Measurements from ENCODE around the gene TRIM25.
A peak's percentile ranks its signal among the peaks of the same experiment; 100 is the strongest.

TRIM25 gene

DNA sequence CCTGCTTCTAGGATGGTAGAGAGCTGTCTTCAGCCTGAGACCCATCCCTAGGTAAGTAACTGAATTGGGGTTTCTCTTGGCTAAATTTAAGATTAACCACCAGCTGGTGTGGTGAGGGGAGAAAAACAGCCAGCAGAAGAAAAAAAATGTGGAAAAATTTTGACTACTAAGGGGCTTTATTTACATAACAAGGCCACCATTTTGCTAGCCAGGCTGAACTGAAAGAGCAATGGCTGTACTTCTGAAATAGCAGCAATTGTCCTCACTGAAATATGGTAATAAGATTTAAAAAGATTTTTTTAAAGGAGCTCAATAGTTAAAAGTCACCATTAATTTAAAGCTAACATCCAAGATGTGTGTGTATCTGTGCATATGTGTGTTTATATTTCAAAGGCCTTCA is 12.4 kb upstream of the TRIM25 start:
- no peak overlapping the region for H3K23ac ChIP-seq (ENCODE audit: low read length)
- no peak overlapping the region for H2BK5ac ChIP-seq (ENCODE audit: low read depth, low read length, poor library complexity)
- H4K91ac ChIP-seq (ENCODE audit: low read depth, low read length), result no peak overlapping the region
- no peak overlapping the region for H4K12ac ChIP-seq (ENCODE audit: low read depth, low read length)
- H3K4me3 ChIP-seq (ENCODE audit: low read depth, low read length), result no peak overlapping the region
- no peak overlapping the region for H3K14ac ChIP-seq (ENCODE audit: low read length)
- no peaks in the 10 kb centered on the region for H3K27me3 ChIP-seq (ENCODE audit: insufficient read depth, low read length)
- no peak overlapping the region for H3K27ac ChIP-seq (ENCODE audit: low read depth, low read length)
- no peak overlapping the region for H4K8ac ChIP-seq (ENCODE audit: low read depth, low read length)
- H3K4me2 ChIP-seq (ENCODE audit: low read length), result no peak overlapping the region
- H3K9ac ChIP-seq (ENCODE audit: low read length), result no peak overlapping the region
- H2BK12ac ChIP-seq (ENCODE audit: low read length), result no peak overlapping the region
- no peaks in the 10 kb centered on the region for H3K79me2 ChIP-seq (ENCODE audit: control insufficient read depth, insufficient read depth, low read length, poor library complexity)
- DNase-seq, result no peak
- H2BK120ac ChIP-seq (ENCODE audit: insufficient read depth, low read length, poor library complexity), result no peak overlapping the region
- no peak overlapping the region for H3K18ac ChIP-seq (ENCODE audit: low read length)
- no peak overlapping the region for H2AFZ ChIP-seq (ENCODE audit: insufficient read depth, low read length, poor library complexity)
- no peaks in the 10 kb centered on the region for H3K9me3 ChIP-seq (ENCODE audit: insufficient read depth, low read depth, low read length)
- H3K79me1 ChIP-seq (ENCODE audit: low read length), result no peaks in the 10 kb centered on the region
- no peaks in the 10 kb centered on the region for H3K36me3 ChIP-seq (ENCODE audit: control insufficient read depth in 1 of 2, insufficient read depth in 2 of 2, low read length in 2 of 2)
- no peak overlapping the region for H3K4ac ChIP-seq (ENCODE audit: low read depth, low read length)
- no peaks in the 10 kb centered on the region for H3K4me1 ChIP-seq (ENCODE audit: control insufficient read depth in 1 of 2, insufficient read depth in 2 of 2, low read length in 2 of 2)
- no peak overlapping the region for H2AK5ac ChIP-seq (ENCODE audit: low read length)

DNA sequence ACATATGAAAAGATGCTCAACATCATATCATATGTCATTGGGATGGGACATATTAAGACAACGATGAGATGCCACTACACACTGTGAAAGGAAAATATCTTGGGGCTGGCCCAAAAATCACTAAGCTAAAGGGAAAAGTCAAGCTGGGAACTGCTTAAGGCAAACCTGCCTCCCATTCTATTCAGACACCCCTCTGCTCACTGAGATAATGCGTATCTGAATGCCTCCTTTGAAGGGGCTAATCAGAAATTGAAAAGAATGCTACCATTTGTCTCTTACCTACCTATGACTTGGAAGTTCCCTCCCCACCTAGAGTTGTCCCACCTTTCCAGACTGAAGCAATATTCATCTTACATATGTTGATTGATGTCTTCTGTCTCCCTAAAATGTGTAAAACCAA is 11.2 kb upstream of the TRIM25 start:
- H3K27me3 ChIP-seq (ENCODE audit: insufficient read depth, low read length), result no peaks in the 10 kb centered on the region
- H4K12ac ChIP-seq (ENCODE audit: low read depth, low read length), result no peak overlapping the region
- no peaks in the 10 kb centered on the region for H3K79me2 ChIP-seq (ENCODE audit: control insufficient read depth, insufficient read depth, low read length, poor library complexity)
- no peak overlapping the region for H3K14ac ChIP-seq (ENCODE audit: low read length)
- H3K79me1 ChIP-seq (ENCODE audit: low read length), result no peaks in the 10 kb centered on the region
- no peak overlapping the region for H2AK5ac ChIP-seq (ENCODE audit: low read length)
- DNase-seq, result no peak
- H2BK12ac ChIP-seq (ENCODE audit: low read length), result no peak overlapping the region
- H3K4ac ChIP-seq (ENCODE audit: low read depth, low read length), result no peak overlapping the region
- no peak overlapping the region for H3K4me2 ChIP-seq (ENCODE audit: low read length)
- no peak overlapping the region for H2AFZ ChIP-seq (ENCODE audit: insufficient read depth, low read length, poor library complexity)
- H3K4me1 ChIP-seq (ENCODE audit: control insufficient read depth in 1 of 2, insufficient read depth in 2 of 2, low read length in 2 of 2), result no peaks in the 10 kb centered on the region
- no peaks in the 10 kb centered on the region for H3K36me3 ChIP-seq (ENCODE audit: control insufficient read depth in 1 of 2, insufficient read depth in 2 of 2, low read length in 2 of 2)
- no peak overlapping the region for H3K4me3 ChIP-seq (ENCODE audit: low read depth, low read length)
- H3K9me3 ChIP-seq (ENCODE audit: insufficient read depth, low read depth, low read length), result no peaks in the 10 kb centered on the region
- no peak overlapping the region for H3K27ac ChIP-seq (ENCODE audit: low read depth, low read length)
- H3K9ac ChIP-seq (ENCODE audit: low read length), result no peak overlapping the region
- no peak overlapping the region for H4K8ac ChIP-seq (ENCODE audit: low read depth, low read length)
- no peak overlapping the region for H2BK120ac ChIP-seq (ENCODE audit: insufficient read depth, low read length, poor library complexity)
- H3K23ac ChIP-seq (ENCODE audit: low read length), result no peak overlapping the region
- WGBS (ENCODE audit: extremely low coverage, insufficient coverage, insufficient read length), result no CpG with 5 or more reads among the region's 2 CpGs
- H2BK5ac ChIP-seq (ENCODE audit: low read depth, low read length, poor library complexity), result no peak overlapping the region
- H4K91ac ChIP-seq (ENCODE audit: low read depth, low read length), result no peak overlapping the region
- no peak overlapping the region for H3K18ac ChIP-seq (ENCODE audit: low read length)

DNA sequence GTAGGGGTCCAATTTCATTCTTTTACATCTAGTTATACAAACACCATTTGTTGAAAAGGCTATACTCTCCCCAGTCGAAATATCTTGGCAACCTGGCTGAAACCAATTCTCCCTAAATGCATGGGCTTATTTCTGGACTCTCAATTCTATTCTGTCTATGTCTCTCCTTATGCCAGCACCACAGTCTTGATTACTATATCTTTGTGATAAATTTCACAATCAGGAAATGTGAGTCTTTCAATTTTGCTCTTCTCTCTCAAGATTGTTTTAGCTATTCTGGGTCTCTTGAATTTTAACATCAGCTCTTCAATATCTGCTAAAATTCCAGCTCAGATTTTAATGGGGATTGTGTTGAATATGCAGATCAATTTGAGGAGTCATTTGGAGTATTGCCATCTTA is 5.9 kb upstream of the TRIM25 start:
- H3K27me3 ChIP-seq (ENCODE audit: insufficient read depth, low read length), result no peaks in the 10 kb centered on the region
- no peak overlapping the region for H2AK5ac ChIP-seq (ENCODE audit: low read length)
- WGBS (ENCODE audit: extremely low coverage, insufficient coverage, insufficient read length), result no CpG with 5 or more reads among the region's 1 CpG
- H2BK12ac ChIP-seq (ENCODE audit: low read length), result no peak overlapping the region
- no peak overlapping the region for H3K27ac ChIP-seq (ENCODE audit: low read depth, low read length)
- H2BK120ac ChIP-seq (ENCODE audit: insufficient read depth, low read length, poor library complexity), result no peak overlapping the region
- no peaks in the 10 kb centered on the region for H3K9me3 ChIP-seq (ENCODE audit: insufficient read depth, low read depth, low read length)
- H3K14ac ChIP-seq (ENCODE audit: low read length), result no peak overlapping the region
- H3K9ac ChIP-seq (ENCODE audit: low read length), result no peak overlapping the region
- H4K8ac ChIP-seq (ENCODE audit: low read depth, low read length), result no peak overlapping the region
- no peak overlapping the region for H3K4me3 ChIP-seq (ENCODE audit: low read depth, low read length)
- no peak overlapping the region for H4K12ac ChIP-seq (ENCODE audit: low read depth, low read length)
- H3K4ac ChIP-seq (ENCODE audit: low read depth, low read length), result no peak overlapping the region
- H3K79me2 ChIP-seq (ENCODE audit: control insufficient read depth, insufficient read depth, low read length, poor library complexity), result no peaks in the 10 kb centered on the region
- H3K4me2 ChIP-seq (ENCODE audit: low read length), result no peak overlapping the region
- H4K91ac ChIP-seq (ENCODE audit: low read depth, low read length), result no peak overlapping the region
- H3K18ac ChIP-seq (ENCODE audit: low read length), result no peak overlapping the region
- peak in 1 of 2 donors; percentile 19 for DNase-seq
- H3K4me1 ChIP-seq (ENCODE audit: control insufficient read depth in 1 of 2, insufficient read depth in 2 of 2, low read length in 2 of 2), result peaks cover 0 to 7% of the 10 kb centered on the region in 2 experiments
- H3K36me3 ChIP-seq (ENCODE audit: control insufficient read depth in 1 of 2, insufficient read depth in 2 of 2, low read length in 2 of 2), result no peaks in the 10 kb centered on the region
- no peak overlapping the region for H2BK5ac ChIP-seq (ENCODE audit: low read depth, low read length, poor library complexity)
- no peak overlapping the region for H2AFZ ChIP-seq (ENCODE audit: insufficient read depth, low read length, poor library complexity)
- no peak overlapping the region for H3K23ac ChIP-seq (ENCODE audit: low read length)
- no peaks in the 10 kb centered on the region for H3K79me1 ChIP-seq (ENCODE audit: low read length)

DNA sequence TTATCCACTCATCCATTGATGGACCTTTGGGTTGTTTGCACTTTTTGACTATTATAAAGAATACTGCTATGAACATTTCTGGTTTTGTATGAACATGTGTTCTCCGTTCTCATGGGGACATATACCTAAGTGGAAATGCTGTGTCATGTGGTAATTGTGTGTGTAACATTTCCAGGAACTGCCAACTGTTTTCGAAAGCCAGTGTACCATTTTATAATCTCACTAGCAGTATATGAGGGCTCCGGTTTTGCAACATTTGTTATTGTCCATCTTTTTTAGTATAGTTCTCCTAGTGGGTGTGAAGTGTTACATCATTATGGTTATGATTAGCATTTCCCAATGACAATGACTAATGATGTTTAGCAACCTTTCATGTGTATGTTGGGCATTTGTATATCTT is 5.1 kb upstream of the TRIM25 start:
- Histone ChIP-seq H4K91ac (ENCODE audit: low read depth, low read length) (no peak overlapping the region), H3K4me2 (ENCODE audit: low read length) (no peak overlapping the region), H2BK12ac (ENCODE audit: low read length) (no peak overlapping the region), H2BK120ac (ENCODE audit: insufficient read depth, low read length, poor library complexity) (no peak overlapping the region), H3K4ac (ENCODE audit: low read depth, low read length) (no peak overlapping the region), H3K36me3 (ENCODE audit: control insufficient read depth in 1 of 2, insufficient read depth in 2 of 2, low read length in 2 of 2) (no peaks in the 10 kb centered on the region), H3K79me2 (ENCODE audit: control insufficient read depth, insufficient read depth, low read length, poor library complexity) (peaks cover 3% of the 10 kb centered on the region), H4K12ac (ENCODE audit: low read depth, low read length) (no peak overlapping the region), H3K9ac (ENCODE audit: low read length) (no peak overlapping the region), H4K8ac (ENCODE audit: low read depth, low read length) (no peak overlapping the region), H2AFZ (ENCODE audit: insufficient read depth, low read length, poor library complexity) (no peak overlapping the region), H2BK5ac (ENCODE audit: low read depth, low read length, poor library complexity) (no peak overlapping the region), H3K27ac (ENCODE audit: low read depth, low read length) (no peak overlapping the region), H3K79me1 (ENCODE audit: low read length) (peaks cover 3% of the 10 kb centered on the region), H3K27me3 (ENCODE audit: insufficient read depth, low read length) (no peaks in the 10 kb centered on the region), H2AK5ac (ENCODE audit: low read length) (no peak overlapping the region), H3K18ac (ENCODE audit: low read length) (no peak overlapping the region), H3K14ac (ENCODE audit: low read length) (no peak overlapping the region), H3K23ac (ENCODE audit: low read length) (no peak overlapping the region), H3K4me1 (ENCODE audit: control insufficient read depth in 1 of 2, insufficient read depth in 2 of 2, low read length in 2 of 2) (peaks cover 0 to 7% of the 10 kb centered on the region in 2 experiments), H3K9me3 (ENCODE audit: insufficient read depth, low read depth, low read length) (no peaks in the 10 kb centered on the region), H3K4me3 (ENCODE audit: low read depth, low read length) (no peak overlapping the region)
- DNase-seq, result peak; percentile 74 to 98
- no CpG with 5 or more reads among the region's 3 CpGs for WGBS (ENCODE audit: extremely low coverage, insufficient coverage, insufficient read length)
